GM19099 (cell line): Measurements from ENCODE around the gene KCND3.

Source experiments
- POLR2A ChIP-seq: IDR thresholded peaks from 3 replicates; pipeline ENCODE4 v1.6.1; 2011; ENCODE audit warnings: low read depth; ENCODE audit not compliant: insufficient read length; ENCODE audit errors: extremely low read depth

KCND3 gene

GRCh38 chr1:111846842-111847241 is 142.6 kb downstream of the KCND3 start:
- no peak for TF ChIP-seq POLR2A

GRCh38 chr1:111843177-111843576 is 146.3 kb downstream of the KCND3 start:
- TF ChIP-seq POLR2A, result no peak

- no peak for TF ChIP-seq POLR2A
Observed at GRCh38 chr1:111842411-111842810, 147.1 kb downstream of the KCND3 start.

- no peak for TF ChIP-seq POLR2A
Observed at GRCh38 chr1:111841746-111842145, 147.7 kb downstream of the KCND3 start.

- no peak for TF ChIP-seq POLR2A
Observed at GRCh38 chr1:111841189-111841588, 148.3 kb downstream of the KCND3 start.

- TF ChIP-seq POLR2A, result no peak
Observed at GRCh38 chr1:111837393-111837792, 152.1 kb downstream of the KCND3 start.

- TF ChIP-seq POLR2A, result no peak
Observed at GRCh38 chr1:111836111-111836510, 153.4 kb downstream of the KCND3 start.

GRCh38 chr1:111835514-111835913 is 154.0 kb downstream of the KCND3 start:
- TF ChIP-seq POLR2A, result no peak

- TF ChIP-seq POLR2A, result no peak
Observed at GRCh38 chr1:111834956-111835355, 154.5 kb downstream of the KCND3 start.

- TF ChIP-seq POLR2A, result no peak
Observed at GRCh38 chr1:111833334-111833733, 156.1 kb downstream of the KCND3 start.

- TF ChIP-seq POLR2A, result no peak
Observed at GRCh38 chr1:111832521-111833155, 156.8 kb downstream of the KCND3 start.

GRCh38 chr1:111831153-111831552 is 158.3 kb downstream of the KCND3 start:
- TF ChIP-seq POLR2A, result no peak

- TF ChIP-seq POLR2A, result no peak
Observed at GRCh38 chr1:111827946-111828345, 161.5 kb downstream of the KCND3 start.

GRCh38 chr1:111826278-111826677 is 163.2 kb downstream of the KCND3 start:
- TF ChIP-seq POLR2A, result no peak

- TF ChIP-seq POLR2A, result no peak
Observed at GRCh38 chr1:111825217-111825616, 164.3 kb downstream of the KCND3 start.

GRCh38 chr1:111822138-111822537 is 167.3 kb downstream of the KCND3 start:
- TF ChIP-seq POLR2A, result no peak

GRCh38 chr1:111821121-111821745 is 168.2 kb downstream of the KCND3 start:
- TF ChIP-seq POLR2A, result no peak
